ENCODE measurements around the gene RABL6.

Gene RABL6

GRCh38 chr9:136886610-136887597 is 79.2 kb downstream of the RABL6 start:
- DNase-seq: peak; percentile 65 to 71

- DNase-seq: no peak
Measured at GRCh38 chr9:136888454-136888853, 80.7 kb downstream of the RABL6 start.

- no peak for DNase-seq
Measured at GRCh38 chr9:136889858-136890257, 82.1 kb downstream of the RABL6 start.

- no peak for DNase-seq
Measured at GRCh38 chr9:136890661-136891060, 82.9 kb downstream of the RABL6 start.

All from activated T-cell treated with anti-CD3 and anti-CD28 coated beads, Interleukin-2, amount 50 U/mL, for 48 hours (primary cell).